K562 (cell line): ENCODE data around the gene FXYD3. TPM values are rescaled to one million over a fixed set of nuclear protein-coding genes. Genes with fewer than 3 reads are reported as not detected.

Source experiments
- FOXA1 ChIP-seq: fragments of 450-650 bp; IDR thresholded peaks from 2 replicates; pipeline ENCODE4 v1.6.1; 2016; ENCODE audit warnings: mild to moderate bottlenecking, borderline replicate concordance
- FOXM1 ChIP-seq, 2 experiments: fragments of 450-650 bp in 1 of 2; sonication (generic) in 1 of 2; formaldehyde crosslinking in 1 of 2; IDR thresholded peaks; 2 replicates each; pipeline versions ENCODE4 v1.6.1 to v1.9.0; 2017 to 2022; ENCODE audit warnings: low read depth in 2 of 2, mild to moderate bottlenecking in 2 of 2, missing genetic modification reagents in 1 of 2, moderate library complexity in 1 of 2
- HDAC1 ChIP-seq, 2 experiments: fragments of 450-650 bp; IDR thresholded peaks; 2 replicates each; pipeline ENCODE4 v1.6.1; 2016 to 2017; ENCODE audit warnings: inconsistent platforms in 1 of 2, mild to moderate bottlenecking in 1 of 2, moderate library complexity in 1 of 2
- KHSRP ChIP-seq: fragments of 450-650 bp; IDR thresholded peaks from 2 replicates; pipeline ENCODE4 v1.6.1; 2017
- LCOR ChIP-seq: sonication (generic); formaldehyde crosslinking; IDR thresholded peaks from 2 replicates; pipeline ENCODE4 v1.8.0; 2022; ENCODE audit warnings: mild to moderate bottlenecking, missing genetic modification reagents
- MCM7 ChIP-seq, 2 experiments: fragments of 450-650 bp; IDR thresholded peaks; 2 replicates each; pipeline ENCODE4 v1.6.1; 2016 to 2018
- NCOA4 ChIP-seq: fragments of 450-650 bp; IDR thresholded peaks from 2 replicates; pipeline ENCODE4 v1.6.1; 2018; ENCODE audit warnings: mild to moderate bottlenecking; ENCODE audit not compliant: partially characterized antibody
- PHTF2 ChIP-seq: fragments of 250-450 bp; sonication (Bioruptor Pico); IDR thresholded peaks from 2 replicates; pipeline ENCODE4 v1.5.0; 2021; ENCODE audit warnings: mild to moderate bottlenecking
- POLR2G ChIP-seq: fragments of 200-400 bp; formaldehyde crosslinking; IDR thresholded peaks from 2 replicates; pipeline ENCODE4 v1.6.1; 2017; ENCODE audit warnings: low read depth, mild to moderate bottlenecking, antibody characterized with exemption, low read length, moderate library complexity
- SREBF2 ChIP-seq: sonication (generic); formaldehyde crosslinking; IDR thresholded peaks from 2 replicates; pipeline ENCODE4 v1.4.0; 2020; ENCODE audit warnings: mild to moderate bottlenecking, missing genetic modification reagents
- TARDBP ChIP-seq: fragments of 450-650 bp; IDR thresholded peaks from 2 replicates; pipeline ENCODE4 v1.6.1; 2016
- TEAD1 ChIP-seq, 2 experiments: fragments of 450-650 bp in 1 of 2; sonication (generic) in 1 of 2; formaldehyde crosslinking; IDR thresholded peaks; 2 replicates each; pipeline versions ENCODE4 v1.4.0 to v1.8.0; 2020 to 2022; ENCODE audit warnings: mild to moderate bottlenecking in 2 of 2, missing genetic modification reagents in 1 of 2
- ZNF12 ChIP-seq: sonication (generic); formaldehyde crosslinking; IDR thresholded peaks from 2 replicates; pipeline ENCODE4 v1.4.0; 2020; ENCODE audit warnings: mild to moderate bottlenecking, missing genetic modification reagents
- ZNF408 ChIP-seq: fragments of 250-450 bp; sonication (Bioruptor Pico); IDR thresholded peaks from 2 replicates; pipeline ENCODE4 v1.4.0; 2020; ENCODE audit warnings: low read depth, mild to moderate bottlenecking, moderate library complexity
- ZNF764 ChIP-seq: fragments of 250-450 bp; sonication (Bioruptor Pico); IDR thresholded peaks from 2 replicates; pipeline ENCODE4 v1.4.0; 2020; ENCODE audit warnings: low read depth, mild to moderate bottlenecking, moderate library complexity
- polyA plus RNA-seq, 8 experiments: library from polyadenylated mRNA; depleted of rRNA in 4 of 8; stranded (reverse) in 5 of 8; unstranded in 3 of 8; fragments of >200 nt; fragmentation: Nextera tagmentation in 2 of 8; fragmentation: Illumina TruSeq in 1 of 8; extraction: Ambion mirVana in 2 of 8; extraction: Trizol in 1 of 8; gene quantifications; 2 replicates each; pipeline versions ENCODE4 v1.2.1 to v1.2.3, GENCODE V29; 2011 to 2014; ENCODE audit warnings: inconsistent platforms in 1 of 8, missing spikeins in 1 of 8
- total RNA-seq, 7 experiments: library from RNA; depleted of rRNA in 6 of 7; stranded (reverse); fragments of >200 nt in 6 of 7; fragmentation: Illumina TruSeq in 2 of 7; extraction: Trizol in 2 of 7; gene quantifications; 2 replicates each; pipeline versions ENCODE4 v1.2.1 to v1.2.3, GENCODE V29; 2011 to 2021; ENCODE audit warnings: low replicate concordance in 1 of 7
- TF ChIP-seq, protein P1 (sequence below): sonication (generic); formaldehyde crosslinking; IDR thresholded peaks from 2 replicates; pipeline ENCODE4 v1.8.1; 2022; ENCODE audit warnings: missing genetic modification reagents
- TF ChIP-seq, protein P2 (sequence below): sonication (generic); formaldehyde crosslinking; IDR thresholded peaks from 2 replicates; pipeline ENCODE4 v1.9.0; 2022; ENCODE audit warnings: mild to moderate bottlenecking, missing genetic modification reagents
- TF ChIP-seq, protein P3 (sequence below): fragments of 250-450 bp; sonication (Bioruptor Pico); IDR thresholded peaks from 2 replicates; pipeline ENCODE4 v1.4.0; 2020; ENCODE audit warnings: mild to moderate bottlenecking, moderate library complexity, borderline replicate concordance
- TF ChIP-seq, protein P4 (sequence below): sonication (generic); formaldehyde crosslinking; IDR thresholded peaks from 2 replicates; pipeline ENCODE4 v1.5.0; 2020; ENCODE audit warnings: missing genetic modification reagents
- TF ChIP-seq, protein P5 (sequence below): fragments of 450-650 bp; IDR thresholded peaks from 2 replicates; pipeline ENCODE4 v1.7.1; 2018; ENCODE audit warnings: mild to moderate bottlenecking, low read depth; ENCODE audit not compliant: partially characterized antibody

The FXYD3 gene
- total and polyA plus RNA-seq, 9 of the 15 experiments (the other 6 are each of a cell fraction or from before 2014, with no cell fraction given) = 0.24 TPM; not detected in 8

DNA sequence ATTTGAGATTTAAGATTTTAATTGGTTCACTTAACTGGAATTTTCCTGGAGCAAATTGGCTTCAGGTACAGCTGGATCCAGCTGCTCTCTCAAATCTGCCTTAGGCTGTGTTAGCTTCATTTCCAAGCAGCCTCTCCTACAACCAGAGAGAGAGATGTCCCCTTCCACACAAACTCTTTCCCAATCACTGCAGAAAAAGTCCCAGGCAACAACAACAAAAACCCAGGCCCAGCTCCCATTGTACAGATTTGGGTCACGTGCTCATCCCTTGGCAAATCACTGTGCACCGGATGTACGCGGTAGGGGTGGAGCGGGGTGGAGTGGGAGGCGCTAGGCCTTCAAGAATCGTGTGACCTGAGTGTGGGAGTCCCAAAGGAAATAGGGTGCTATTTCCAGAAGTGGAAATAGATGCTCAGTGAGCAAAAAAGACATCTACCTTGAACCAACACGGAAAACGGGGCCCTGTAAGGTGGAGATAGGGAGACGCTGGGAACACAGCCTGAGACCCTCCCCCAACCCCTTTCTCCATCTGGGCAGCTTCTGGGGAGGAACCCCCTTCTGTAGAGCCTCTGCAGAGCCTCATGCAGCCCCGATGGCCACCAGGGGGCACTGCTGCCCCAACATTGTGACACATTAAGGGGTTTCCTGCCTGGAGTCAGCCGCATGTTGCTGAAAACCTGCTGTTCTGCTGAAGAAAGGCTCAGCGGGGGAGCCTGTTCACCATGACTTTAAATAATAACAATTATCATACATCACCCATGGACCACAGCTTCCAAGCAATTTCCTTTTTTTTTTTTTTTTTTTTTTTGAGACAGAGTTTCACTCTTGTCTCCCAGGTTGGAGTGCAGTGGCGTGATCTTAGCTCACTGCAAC is 48.7 kb upstream of the FXYD3 start (continued):
- TF ChIP-seq FOXA1 (no peak), NCOA4 (no peak), PHTF2 (no peak), KHSRP (no peak), POLR2G (no peak), LCOR (CRISPR knock-in tag) (0 out of 2 replicates have a peak, but pooled peaks have one; percentile 22), TARDBP (no peak), ZNF12 (CRISPR knock-in tag) (no peak), HDAC1 (IDR thresholded peaks at IDR 0.05) (peak in 1 of 2 experiments; percentile 41; a peak in 1 of 4 replicates), SREBF2 (no peak), MCM7 (IDR thresholded peaks at IDR 0.05) (no peak), ZNF408 (CRISPR knock-in tag) (no peak), TEAD1 (CRISPR knock-in tag; IDR thresholded peaks at IDR 0.05) (no peak), ZNF764 (no peak), FOXM1 (IDR thresholded peaks at IDR 0.05; ENCODE audit: low read depth) (no peak), FOXM1 (CRISPR knock-in tag; IDR thresholded peaks at IDR 0.05; ENCODE audit: low read depth) (no peak)
- TF ChIP-seq, protein P1, sequence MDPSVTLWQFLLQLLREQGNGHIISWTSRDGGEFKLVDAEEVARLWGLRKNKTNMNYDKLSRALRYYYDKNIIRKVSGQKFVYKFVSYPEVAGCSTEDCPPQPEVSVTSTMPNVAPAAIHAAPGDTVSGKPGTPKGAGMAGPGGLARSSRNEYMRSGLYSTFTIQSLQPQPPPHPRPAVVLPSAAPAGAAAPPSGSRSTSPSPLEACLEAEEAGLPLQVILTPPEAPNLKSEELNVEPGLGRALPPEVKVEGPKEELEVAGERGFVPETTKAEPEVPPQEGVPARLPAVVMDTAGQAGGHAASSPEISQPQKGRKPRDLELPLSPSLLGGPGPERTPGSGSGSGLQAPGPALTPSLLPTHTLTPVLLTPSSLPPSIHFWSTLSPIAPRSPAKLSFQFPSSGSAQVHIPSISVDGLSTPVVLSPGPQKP (CRISPR knock-in tag) = no peak
- TF ChIP-seq, protein P2, sequence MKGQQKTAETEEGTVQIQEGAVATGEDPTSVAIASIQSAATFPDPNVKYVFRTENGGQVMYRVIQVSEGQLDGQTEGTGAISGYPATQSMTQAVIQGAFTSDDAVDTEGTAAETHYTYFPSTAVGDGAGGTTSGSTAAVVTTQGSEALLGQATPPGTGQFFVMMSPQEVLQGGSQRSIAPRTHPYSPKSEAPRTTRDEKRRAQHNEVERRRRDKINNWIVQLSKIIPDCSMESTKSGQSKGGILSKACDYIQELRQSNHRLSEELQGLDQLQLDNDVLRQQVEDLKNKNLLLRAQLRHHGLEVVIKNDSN (CRISPR knock-in tag) = peak; percentile 92
- TF ChIP-seq, protein P3, sequence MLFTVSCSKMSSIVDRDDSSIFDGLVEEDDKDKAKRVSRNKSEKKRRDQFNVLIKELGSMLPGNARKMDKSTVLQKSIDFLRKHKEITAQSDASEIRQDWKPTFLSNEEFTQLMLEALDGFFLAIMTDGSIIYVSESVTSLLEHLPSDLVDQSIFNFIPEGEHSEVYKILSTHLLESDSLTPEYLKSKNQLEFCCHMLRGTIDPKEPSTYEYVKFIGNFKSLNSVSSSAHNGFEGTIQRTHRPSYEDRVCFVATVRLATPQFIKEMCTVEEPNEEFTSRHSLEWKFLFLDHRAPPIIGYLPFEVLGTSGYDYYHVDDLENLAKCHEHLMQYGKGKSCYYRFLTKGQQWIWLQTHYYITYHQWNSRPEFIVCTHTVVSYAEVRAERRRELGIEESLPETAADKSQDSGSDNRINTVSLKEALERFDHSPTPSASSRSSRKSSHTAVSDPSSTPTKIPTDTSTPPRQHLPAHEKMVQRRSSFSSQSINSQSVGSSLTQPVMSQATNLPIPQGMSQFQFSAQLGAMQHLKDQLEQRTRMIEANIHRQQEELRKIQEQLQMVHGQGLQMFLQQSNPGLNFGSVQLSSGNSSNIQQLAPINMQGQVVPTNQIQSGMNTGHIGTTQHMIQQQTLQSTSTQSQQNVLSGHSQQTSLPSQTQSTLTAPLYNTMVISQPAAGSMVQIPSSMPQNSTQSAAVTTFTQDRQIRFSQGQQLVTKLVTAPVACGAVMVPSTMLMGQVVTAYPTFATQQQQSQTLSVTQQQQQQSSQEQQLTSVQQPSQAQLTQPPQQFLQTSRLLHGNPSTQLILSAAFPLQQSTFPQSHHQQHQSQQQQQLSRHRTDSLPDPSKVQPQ (CRISPR knock-in tag) = no peak
- TF ChIP-seq, protein P4, sequence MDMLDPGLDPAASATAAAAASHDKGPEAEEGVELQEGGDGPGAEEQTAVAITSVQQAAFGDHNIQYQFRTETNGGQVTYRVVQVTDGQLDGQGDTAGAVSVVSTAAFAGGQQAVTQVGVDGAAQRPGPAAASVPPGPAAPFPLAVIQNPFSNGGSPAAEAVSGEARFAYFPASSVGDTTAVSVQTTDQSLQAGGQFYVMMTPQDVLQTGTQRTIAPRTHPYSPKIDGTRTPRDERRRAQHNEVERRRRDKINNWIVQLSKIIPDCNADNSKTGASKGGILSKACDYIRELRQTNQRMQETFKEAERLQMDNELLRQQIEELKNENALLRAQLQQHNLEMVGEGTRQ (CRISPR knock-in tag) = peak; percentile 91
- TF ChIP-seq, protein P5, sequence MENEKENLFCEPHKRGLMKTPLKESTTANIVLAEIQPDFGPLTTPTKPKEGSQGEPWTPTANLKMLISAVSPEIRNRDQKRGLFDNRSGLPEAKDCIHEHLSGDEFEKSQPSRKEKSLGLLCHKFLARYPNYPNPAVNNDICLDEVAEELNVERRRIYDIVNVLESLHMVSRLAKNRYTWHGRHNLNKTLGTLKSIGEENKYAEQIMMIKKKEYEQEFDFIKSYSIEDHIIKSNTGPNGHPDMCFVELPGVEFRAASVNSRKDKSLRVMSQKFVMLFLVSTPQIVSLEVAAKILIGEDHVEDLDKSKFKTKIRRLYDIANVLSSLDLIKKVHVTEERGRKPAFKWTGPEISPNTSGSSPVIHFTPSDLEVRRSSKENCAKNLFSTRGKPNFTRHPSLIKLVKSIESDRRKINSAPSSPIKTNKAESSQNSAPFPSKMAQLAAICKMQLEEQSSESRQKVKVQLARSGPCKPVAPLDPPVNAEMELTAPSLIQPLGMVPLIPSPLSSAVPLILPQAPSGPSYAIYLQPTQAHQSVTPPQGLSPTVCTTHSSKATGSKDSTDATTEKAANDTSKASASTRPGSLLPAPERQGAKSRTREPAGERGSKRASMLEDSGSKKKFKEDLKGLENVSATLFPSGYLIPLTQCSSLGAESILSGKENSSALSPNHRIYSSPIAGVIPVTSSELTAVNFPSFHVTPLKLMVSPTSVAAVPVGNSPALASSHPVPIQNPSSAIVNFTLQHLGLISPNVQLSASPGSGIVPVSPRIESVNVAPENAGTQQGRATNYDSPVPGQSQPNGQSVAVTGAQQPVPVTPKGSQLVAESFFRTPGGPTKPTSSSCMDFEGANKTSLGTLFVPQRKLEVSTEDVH = peak; percentile 35
